Choroid plexus epithelial cell (primary cell): ENCODE data around the gene ZNF784.
A peak's percentile ranks its signal among the peaks of the same experiment; 100 is the strongest.

ENCODE experiments used
- DNase-seq: peaks from one replicate; pipeline ENCODE4 v3.0.0-alpha.2; 2010; ENCODE audit warnings: low read depth
- H3K4me3 ChIP-seq: 2 replicates; pipeline ENCODE4 v1.5.1; 2011; ENCODE audit warnings: low read depth, mild to moderate bottlenecking, control low read depth, low read length, moderate library complexity
- TF ChIP-seq, protein P1 (sequence below): conservative IDR thresholded peaks from 2 replicates; pipeline ENCODE4 v1.5.1; 2011; ENCODE audit warnings: low read depth, mild to moderate bottlenecking, control low read depth, inconsistent platforms, low read length, moderate library complexity

ZNF784 gene, protein sequence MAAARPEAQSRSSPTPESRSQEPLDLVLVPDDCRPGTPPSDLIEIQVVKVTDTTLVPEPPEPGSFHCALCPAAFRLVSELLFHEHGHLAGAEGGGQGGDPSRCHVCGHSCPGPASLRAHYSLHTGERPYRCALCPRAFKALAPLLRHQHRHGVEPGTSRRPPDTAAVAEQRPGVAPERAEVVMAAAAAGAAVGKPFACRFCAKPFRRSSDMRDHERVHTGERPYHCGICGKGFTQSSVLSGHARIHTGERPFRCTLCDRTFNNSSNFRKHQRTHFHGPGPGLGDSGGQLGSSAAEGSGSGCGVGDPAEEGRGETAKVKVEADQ

DNA sequence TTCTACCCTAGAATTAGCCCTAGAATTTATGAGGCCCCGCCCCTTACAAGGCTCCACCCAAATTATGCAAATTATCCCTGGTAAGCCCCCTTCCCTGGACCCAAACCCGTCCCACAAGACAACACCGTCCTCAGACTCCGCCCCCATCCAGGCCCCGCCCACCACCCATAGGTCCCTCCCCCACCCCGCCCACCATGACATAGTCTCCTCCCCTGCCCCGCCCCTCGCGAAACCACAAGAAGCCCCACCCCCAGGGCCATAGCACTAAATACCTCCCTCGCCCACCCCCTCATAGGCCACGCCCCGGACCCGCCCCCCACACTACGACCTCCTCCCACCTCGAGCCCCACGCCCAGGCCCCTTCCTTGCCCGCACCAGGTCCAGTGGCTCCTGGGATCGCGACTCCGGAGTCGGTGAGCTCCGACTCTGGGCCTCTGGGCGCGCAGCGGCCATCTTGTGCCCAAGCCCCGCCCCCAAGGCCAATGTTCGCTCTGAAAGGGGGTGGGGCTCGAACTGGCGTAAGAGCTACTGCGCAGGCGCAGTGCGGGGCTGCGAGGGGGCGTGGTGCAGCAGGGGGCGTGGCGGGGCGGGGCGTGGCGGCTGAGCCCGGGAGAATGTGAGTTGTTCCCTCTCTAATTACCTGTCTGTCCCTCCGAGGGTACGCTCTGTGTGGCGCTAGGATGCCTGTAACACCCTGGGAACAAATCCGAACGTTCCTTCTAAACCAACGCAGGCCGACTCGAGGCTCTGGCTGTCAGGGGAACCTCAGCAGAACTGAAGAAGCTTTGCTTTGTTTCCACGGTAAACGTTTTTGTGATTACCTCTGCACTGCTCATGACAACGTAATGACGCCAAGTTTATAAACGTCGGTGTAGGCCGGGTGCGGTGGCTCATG is at the start of gene ZNF784:
Gene ZNF784, minus strand, starts transcription at position 458 of the 895 bp plus-strand sequence. Its CDS starts 5 bp downstream, at position 453.
- peak; percentile 95 for DNase-seq
- H3K4me3 ChIP-seq = peak within 1 kb of the TSS; percentile 87
- TF ChIP-seq, protein P1, sequence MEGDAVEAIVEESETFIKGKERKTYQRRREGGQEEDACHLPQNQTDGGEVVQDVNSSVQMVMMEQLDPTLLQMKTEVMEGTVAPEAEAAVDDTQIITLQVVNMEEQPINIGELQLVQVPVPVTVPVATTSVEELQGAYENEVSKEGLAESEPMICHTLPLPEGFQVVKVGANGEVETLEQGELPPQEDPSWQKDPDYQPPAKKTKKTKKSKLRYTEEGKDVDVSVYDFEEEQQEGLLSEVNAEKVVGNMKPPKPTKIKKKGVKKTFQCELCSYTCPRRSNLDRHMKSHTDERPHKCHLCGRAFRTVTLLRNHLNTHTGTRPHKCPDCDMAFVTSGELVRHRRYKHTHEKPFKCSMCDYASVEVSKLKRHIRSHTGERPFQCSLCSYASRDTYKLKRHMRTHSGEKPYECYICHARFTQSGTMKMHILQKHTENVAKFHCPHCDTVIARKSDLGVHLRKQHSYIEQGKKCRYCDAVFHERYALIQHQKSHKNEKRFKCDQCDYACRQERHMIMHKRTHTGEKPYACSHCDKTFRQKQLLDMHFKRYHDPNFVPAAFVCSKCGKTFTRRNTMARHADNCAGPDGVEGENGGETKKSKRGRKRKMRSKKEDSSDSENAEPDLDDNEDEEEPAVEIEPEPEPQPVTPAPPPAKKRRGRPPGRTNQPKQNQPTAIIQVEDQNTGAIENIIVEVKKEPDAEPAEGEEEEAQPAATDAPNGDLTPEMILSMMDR = no peak

DNA sequence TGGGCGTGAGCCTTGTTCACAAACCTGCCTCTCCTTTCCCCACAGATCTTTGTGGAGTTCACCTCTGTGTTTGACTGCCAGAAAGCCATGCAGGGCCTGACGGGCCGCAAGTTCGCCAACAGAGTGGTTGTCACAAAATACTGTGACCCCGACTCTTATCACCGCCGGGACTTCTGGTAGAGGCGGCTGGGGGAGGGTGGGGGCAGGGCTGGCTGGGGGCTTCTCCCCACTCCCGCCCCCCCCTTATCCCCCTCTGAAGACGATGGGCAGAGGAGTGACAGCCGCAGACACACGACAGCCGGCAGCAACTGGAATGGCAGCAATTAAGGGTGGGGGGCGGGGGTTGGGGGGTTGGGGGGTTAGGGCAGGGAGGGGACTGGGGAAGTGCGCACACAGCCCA is 49.5 kb upstream of the ZNF784 start:
- TF ChIP-seq, protein P1 = no peak
- no peak for DNase-seq
- no peak overlapping the region for H3K4me3 ChIP-seq

DNA sequence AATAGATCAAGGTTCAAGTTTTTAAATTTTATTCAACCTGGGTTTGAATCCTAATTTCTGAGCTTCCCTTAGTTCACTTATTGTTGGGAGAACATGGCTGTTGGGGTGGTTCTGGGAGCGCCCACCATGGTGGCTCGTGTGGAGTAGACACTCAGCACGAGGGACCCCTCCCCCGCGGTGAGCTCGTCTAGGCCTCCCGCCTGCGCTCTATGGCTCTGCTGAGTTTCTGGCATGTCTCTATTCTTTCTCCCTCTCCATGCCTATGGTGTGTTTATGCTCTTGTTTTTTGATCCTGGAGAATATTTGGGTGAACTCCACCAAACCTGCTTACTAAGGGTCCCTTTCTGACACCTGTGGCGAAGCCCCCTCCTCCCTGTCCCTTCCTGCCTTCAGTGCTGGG is 49.1 kb upstream of the ZNF784 start:
- no peak for DNase-seq
- TF ChIP-seq, protein P1 = no peak
- no peak overlapping the region for H3K4me3 ChIP-seq

DNA sequence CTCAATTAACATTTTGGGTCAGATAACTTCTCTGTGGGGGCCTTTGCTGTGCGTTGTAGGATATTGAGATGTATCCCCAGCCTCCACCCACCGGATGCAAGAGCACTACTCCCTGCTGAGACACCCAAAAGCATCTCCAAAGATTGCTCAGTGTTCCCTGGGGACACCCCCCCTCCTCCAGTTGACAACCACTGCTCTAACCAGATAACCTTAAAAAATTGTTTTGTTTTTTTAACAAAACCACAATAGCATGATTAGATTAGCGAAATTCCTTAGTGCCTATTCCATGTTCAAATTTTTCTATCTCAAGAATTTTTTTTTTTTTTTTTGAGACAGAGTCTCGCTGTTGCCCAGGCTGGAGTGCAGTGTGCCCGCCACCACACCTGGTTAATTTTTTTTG is 48.1 kb upstream of the ZNF784 start:
- no peak overlapping the region for H3K4me3 ChIP-seq
- TF ChIP-seq, protein P1 = no peak
- DNase-seq = peak; percentile 65

DNA sequence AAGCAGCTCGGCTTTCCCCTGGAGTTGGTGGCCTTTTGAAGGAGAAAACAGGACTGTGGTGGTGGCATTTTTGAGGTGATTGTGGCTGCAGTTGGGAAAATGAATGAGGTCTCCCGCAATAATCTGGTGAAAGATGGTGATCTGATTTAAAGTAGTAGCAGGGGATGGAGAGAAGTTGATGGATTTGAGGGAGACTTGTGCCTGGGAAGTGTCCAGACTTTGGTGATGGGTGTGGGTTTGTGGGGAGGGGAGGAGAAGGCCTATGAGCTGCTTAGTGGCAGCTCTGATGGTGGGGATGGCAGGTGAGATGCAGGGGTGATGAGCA is 46.6 kb upstream of the ZNF784 start:
- H3K4me3 ChIP-seq = no peak overlapping the region
- TF ChIP-seq, protein P1 = no peak
- no peak for DNase-seq

DNA sequence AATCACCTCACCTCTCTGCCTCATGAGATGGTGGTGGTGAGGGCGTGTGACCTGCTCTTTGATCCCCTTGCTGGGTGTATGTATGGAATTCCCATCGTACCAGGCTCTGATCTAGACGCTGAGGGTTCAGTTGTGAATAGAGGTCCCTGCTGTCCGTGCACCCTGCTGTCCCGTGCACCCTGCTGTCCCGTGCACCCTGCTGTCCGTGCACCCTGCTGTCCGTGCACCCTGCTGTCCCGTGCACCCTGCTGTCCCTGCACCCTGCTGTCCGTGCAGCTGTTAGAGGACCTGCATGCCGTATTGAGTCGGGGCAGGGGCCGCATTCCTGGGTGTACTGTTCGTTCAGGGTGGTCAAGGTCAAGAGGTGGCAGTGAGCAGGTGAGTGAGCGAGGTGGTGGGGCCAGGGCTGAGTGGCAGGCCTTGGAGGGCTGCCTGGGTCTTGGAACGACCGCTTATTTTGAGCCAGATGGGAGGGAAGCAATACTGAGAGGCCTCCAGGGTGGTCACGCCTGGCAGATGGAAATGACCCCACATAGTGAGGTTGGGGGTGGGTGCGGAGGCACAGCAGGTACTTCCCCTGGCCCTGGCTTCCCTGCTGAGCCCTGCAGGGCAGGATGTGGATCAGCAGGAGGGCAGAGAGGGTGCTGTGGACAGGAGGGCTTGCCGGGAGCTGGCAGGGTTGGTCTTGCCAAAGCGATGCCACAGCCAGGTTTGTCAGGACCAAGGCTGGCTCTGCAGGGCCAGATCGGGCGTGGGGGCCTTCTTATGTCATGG is 46.1 kb upstream of the ZNF784 start:
- no peak for DNase-seq
- TF ChIP-seq, protein P1 = no peak

More for the DNA sequence above, 46.1 kb upstream of the ZNF784 start:
- no peak overlapping the region for H3K4me3 ChIP-seq
